Measurements from ENCODE around the gene PTCHD1.

PTCHD1 gene

DNA sequence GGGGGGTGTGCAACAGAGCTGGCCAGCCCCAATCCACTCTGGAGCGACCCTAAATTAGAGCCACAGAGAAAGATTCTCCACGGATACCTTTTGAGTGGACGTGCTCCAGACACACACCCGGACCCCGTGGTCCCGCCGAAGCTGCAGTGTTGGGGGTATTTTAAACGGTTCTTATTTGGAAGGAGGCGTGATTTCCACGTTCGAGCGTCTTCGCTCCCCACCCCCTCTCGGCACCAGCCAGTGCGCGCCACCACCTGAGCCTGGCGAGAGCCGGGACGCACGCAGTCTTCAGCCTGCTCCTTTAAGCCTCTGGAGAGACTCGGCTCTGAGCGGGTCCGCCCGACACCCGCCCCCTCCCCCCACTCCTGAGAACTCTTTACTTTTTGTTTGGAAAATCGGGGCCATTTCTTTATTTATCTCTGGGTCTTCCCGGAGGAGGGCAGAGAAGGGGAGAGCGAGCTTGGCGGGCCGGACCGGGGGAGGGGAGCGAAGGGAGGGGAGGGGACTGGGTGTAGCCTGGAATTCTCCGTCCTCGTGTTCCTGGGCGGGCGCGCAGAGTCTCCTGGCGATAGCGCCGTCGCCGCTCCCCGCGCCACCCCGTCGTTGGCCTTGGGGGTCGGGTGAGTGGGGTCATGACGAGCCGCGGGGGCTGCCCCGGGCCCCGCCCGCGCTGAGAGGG lies 668 bp upstream of the PTCHD1 start:
- Mint-ChIP-seq H3K4me1 (peaks cover 23% of the 10 kb centered on the region), H3K27me3 (peaks cover 63% of the 10 kb centered on the region)

GRCh38 chrX:23334521-23334847 lies 165 bp upstream of the PTCHD1 start:
- Mint-ChIP-seq H3K4me3 (peak overlapping the region in 1 of 2 donors; percentile 77), H3K27me3 (peaks cover 63% of the 10 kb centered on the region), H3K4me1 (peaks cover 23% of the 10 kb centered on the region), H3K9me3 (no peaks in the 10 kb centered on the region), H3K27ac (no peak overlapping the region)
- ATAC-seq (peak; percentile 43), DNase-seq (no peak)

More for the DNA sequence above, 668 bp upstream of the PTCHD1 start:
- DNase-seq: no peak
- H3K9me3 Mint-ChIP-seq: no peaks in the 10 kb centered on the region
- ATAC-seq: no peak
- peak overlapping the region in 1 of 2 donors; percentile 19 for H3K27ac Mint-ChIP-seq
- H3K4me3 Mint-ChIP-seq: peak overlapping the region; percentile 47 to 50

GRCh38 chrX:23338334-23338733 lies 3.7 kb downstream of the PTCHD1 start:
- H3K27me3 Mint-ChIP-seq: peaks cover 38% of the 10 kb centered on the region
- no peak overlapping the region for H3K27ac Mint-ChIP-seq
- H3K9me3 Mint-ChIP-seq: no peaks in the 10 kb centered on the region
- DNase-seq (no peak), ATAC-seq (no peak)
- peaks cover 8% of the 10 kb centered on the region for H3K4me1 Mint-ChIP-seq
- no peak overlapping the region for H3K4me3 Mint-ChIP-seq

GRCh38 chrX:23341452-23341851 lies 6.8 kb downstream of the PTCHD1 start:
- Mint-ChIP-seq H3K9me3 (no peaks in the 10 kb centered on the region), H3K27me3 (peaks cover 16% of the 10 kb centered on the region), H3K4me1 (no peaks in the 10 kb centered on the region), H3K27ac (no peak overlapping the region), H3K4me3 (no peak overlapping the region)
- no peak for DNase-seq
- no peak for ATAC-seq

DNA sequence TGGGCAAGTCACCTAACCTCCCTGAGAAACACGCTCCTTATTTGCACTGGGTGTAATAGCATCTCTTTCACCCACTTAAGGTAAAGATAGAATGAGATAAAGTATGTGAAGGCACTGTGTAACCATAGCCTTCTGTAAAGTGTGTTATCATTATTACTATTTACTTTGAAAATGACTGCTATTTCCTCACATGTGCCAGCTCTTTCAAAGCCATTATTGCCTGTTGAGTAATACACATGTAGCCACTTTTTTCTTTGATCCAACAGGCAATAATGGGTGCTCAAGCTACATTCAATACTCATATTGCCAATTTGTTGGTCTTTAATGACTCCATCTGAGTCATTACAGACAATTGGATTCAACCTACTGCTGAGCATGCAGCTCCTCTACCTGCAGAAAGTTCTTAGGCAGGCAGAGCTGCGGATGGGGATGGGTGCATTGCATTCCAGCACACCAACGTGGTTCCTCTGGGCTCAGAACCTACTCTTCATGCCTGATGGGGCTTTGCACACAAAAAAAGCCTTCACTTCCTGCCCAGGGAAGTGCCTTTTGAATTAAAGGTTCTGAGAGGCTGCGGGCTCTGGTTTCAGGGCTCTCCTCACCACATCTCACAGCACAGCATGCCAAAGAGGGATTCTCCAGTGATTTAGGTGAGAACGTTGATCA lies 9.7 kb downstream of the PTCHD1 start:
- ATAC-seq (no peak), DNase-seq (no peak)
- Mint-ChIP-seq H3K4me3 (no peak overlapping the region), H3K4me1 (no peaks in the 10 kb centered on the region), H3K9me3 (no peaks in the 10 kb centered on the region), H3K27me3 (peaks cover 12% of the 10 kb centered on the region), H3K27ac (no peak overlapping the region)

DNA sequence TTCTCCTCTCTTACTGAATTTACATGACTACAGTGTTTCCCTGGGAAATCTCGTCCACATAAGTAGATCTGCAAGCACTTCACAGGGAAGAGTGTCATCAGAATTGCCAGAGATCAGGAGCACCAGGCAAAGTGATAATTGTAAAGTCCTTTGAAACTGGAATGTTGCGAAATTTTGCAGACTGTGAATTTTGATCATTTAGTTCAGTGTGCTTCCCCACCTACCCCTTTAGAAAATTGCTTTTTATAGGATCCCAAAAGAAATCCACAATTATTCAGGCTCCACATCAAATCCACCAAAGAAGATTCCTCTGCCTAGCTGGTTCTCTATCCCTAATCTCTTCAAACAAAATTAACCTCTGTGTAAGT lies 10.2 kb downstream of the PTCHD1 start:
- Mint-ChIP-seq H3K9me3 (no peaks in the 10 kb centered on the region), H3K27me3 (peaks cover 12% of the 10 kb centered on the region), H3K4me1 (no peaks in the 10 kb centered on the region), H3K4me3 (no peak overlapping the region), H3K27ac (no peak overlapping the region)
- ATAC-seq (no peak), DNase-seq (no peak)

GRCh38 chrX:23356189-23356588 lies 21.5 kb downstream of the PTCHD1 start:
- Mint-ChIP-seq H3K27me3 (no peaks in the 10 kb centered on the region), H3K27ac (no peak overlapping the region), H3K4me1 (no peaks in the 10 kb centered on the region), H3K9me3 (no peaks in the 10 kb centered on the region), H3K4me3 (no peak overlapping the region)
- DNase-seq (no peak), ATAC-seq (no peak)

DNA sequence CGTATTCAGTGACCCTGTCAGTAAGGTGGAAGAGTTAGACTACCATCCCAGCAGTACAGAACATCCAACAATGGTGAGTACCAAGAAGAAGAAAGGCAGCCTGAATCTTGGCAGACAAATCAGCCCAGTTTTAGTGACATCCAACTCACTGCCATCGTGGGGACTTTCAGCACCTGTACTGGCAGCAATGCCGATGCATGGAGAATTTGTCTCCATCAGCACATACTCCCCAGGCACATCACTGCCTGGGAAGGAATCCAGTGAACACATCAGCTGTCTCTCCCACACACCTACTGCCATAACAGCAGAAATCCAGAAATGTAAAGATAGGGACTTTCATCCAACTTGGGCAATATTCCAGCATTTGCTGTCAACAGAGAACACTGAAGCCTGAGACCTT lies 29.8 kb downstream of the PTCHD1 start:
- no peak overlapping the region for H3K27ac Mint-ChIP-seq
- ATAC-seq (no peak), DNase-seq (no peak)
- H3K27me3 Mint-ChIP-seq: peaks cover 8% of the 10 kb centered on the region
- no peaks in the 10 kb centered on the region for H3K9me3 Mint-ChIP-seq
- H3K4me1 Mint-ChIP-seq: no peaks in the 10 kb centered on the region
- H3K4me3 Mint-ChIP-seq: no peak overlapping the region

DNA sequence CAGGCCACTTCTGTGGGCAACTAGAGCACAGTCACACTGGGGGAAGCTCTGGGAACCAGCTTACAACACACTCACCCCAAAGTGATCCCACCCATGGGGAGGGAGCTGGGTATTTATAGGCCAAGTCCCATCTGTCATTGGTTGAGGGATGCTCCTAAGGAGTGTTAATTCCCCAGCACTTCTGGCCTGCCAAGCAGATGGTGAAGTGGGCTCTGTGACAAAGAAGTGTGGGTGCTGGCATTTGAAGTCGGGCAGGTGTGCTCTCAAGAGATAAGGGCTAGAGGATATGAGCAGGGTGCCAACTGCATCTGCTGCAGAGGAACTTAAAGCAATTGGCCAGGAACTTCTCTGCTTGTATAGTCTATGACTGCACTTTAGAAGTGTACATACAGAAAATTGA lies 30.9 kb downstream of the PTCHD1 start:
- ATAC-seq (no peak), DNase-seq (no peak)
- H3K27ac Mint-ChIP-seq: no peak overlapping the region
- H3K9me3 Mint-ChIP-seq: no peaks in the 10 kb centered on the region
- peaks cover 8% of the 10 kb centered on the region for H3K27me3 Mint-ChIP-seq
- no peaks in the 10 kb centered on the region for H3K4me1 Mint-ChIP-seq
- no peak overlapping the region for H3K4me3 Mint-ChIP-seq

- Mint-ChIP-seq H3K4me1 (no peaks in the 10 kb centered on the region), H3K4me3 (no peak overlapping the region), H3K27me3 (peaks cover 8% of the 10 kb centered on the region), H3K9me3 (no peaks in the 10 kb centered on the region), H3K27ac (peak overlapping the region in 1 of 2 donors; percentile 61)
- DNase-seq: no peak
- ATAC-seq: no peak
Measured at GRCh38 chrX:23366914-23367313, 32.3 kb downstream of the PTCHD1 start.

DNA sequence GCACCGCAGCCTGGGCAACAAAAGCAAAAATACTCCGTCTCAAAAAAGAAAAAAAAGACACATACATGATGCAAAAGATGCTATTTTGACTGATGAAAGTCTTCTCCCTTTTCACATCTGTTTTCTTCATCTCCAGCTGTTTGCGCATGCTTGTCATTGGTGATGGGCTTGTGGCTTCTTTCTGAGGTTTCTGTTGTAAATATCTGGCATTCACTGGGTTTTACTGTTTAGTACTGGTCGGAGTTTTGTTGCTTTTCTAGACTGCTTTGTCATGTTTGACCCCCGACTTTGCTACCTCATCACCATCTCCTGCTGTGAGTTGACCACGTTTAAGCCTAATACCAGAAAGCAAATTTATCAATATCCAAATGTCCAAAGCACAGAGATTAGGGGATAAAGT lies 34.4 kb downstream of the PTCHD1 start:
- peaks cover 8% of the 10 kb centered on the region for H3K27me3 Mint-ChIP-seq
- no peak overlapping the region for H3K27ac Mint-ChIP-seq
- H3K4me3 Mint-ChIP-seq: no peak overlapping the region
- H3K9me3 Mint-ChIP-seq: no peaks in the 10 kb centered on the region
- no peak for ATAC-seq
- H3K4me1 Mint-ChIP-seq: no peaks in the 10 kb centered on the region
- DNase-seq: no peak

- Mint-ChIP-seq H3K4me1 (no peaks in the 10 kb centered on the region), H3K9me3 (no peaks in the 10 kb centered on the region), H3K27ac (peak overlapping the region in 1 of 2 donors; percentile 27), H3K27me3 (no peaks in the 10 kb centered on the region), H3K4me3 (no peak overlapping the region)
- ATAC-seq (no peak), DNase-seq (no peak)
Measured at GRCh38 chrX:23372220-23372902, 37.7 kb downstream of the PTCHD1 start.

DNA sequence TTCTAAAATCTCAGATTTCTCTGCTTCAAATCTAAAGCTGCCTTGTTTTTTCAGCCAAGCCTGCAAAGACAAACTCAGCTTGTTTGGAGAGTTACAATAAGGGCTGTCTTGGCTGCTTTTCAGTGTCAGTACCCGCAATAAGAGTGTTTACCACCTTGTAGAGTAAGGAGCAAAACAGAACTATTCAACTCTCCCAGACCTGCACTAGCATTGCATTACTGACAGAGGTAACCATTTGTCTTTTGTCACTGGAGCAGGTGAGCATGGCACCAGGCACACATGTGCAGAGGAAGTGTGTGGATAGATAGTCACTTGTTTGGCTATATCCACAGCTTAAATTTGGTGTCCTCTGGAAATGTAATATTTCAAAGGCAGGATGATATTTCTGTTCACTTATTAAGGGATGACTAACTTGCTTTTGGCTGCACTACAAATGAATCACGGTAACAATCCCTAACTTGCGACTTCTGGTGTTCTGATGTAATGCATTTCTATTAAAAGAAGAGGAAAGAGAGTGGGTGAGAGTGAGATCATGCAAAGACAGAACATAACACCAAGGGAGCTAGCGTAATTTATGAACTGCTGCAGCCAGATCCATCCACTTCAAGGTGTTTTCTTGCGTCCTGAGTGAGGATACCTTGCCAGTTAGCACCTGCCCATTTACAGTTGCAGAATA lies 38.6 kb downstream of the PTCHD1 start:
- H3K9me3 Mint-ChIP-seq: no peaks in the 10 kb centered on the region
- H3K4me3 Mint-ChIP-seq: no peak overlapping the region
- DNase-seq: no peak
- H3K4me1 Mint-ChIP-seq: no peaks in the 10 kb centered on the region
- ATAC-seq: no peak
- H3K27me3 Mint-ChIP-seq: no peaks in the 10 kb centered on the region
- H3K27ac Mint-ChIP-seq: no peak overlapping the region

- Mint-ChIP-seq H3K27me3 (no peaks in the 10 kb centered on the region), H3K4me1 (no peaks in the 10 kb centered on the region), H3K4me3 (no peak overlapping the region), H3K27ac (peak overlapping the region in 1 of 2 donors; percentile 48), H3K9me3 (no peaks in the 10 kb centered on the region)
- no peak for ATAC-seq
- DNase-seq: no peak
Measured at GRCh38 chrX:23374291-23374690, 39.6 kb downstream of the PTCHD1 start.

GRCh38 chrX:23376581-23376980 lies 41.9 kb downstream of the PTCHD1 start:
- Mint-ChIP-seq H3K4me1 (peaks cover 2% of the 10 kb centered on the region), H3K27ac (no peak overlapping the region), H3K4me3 (no peak overlapping the region), H3K27me3 (peaks cover 2% of the 10 kb centered on the region), H3K9me3 (no peaks in the 10 kb centered on the region)
- no peak for DNase-seq
- no peak for ATAC-seq

GRCh38 chrX:23380581-23380980 lies 45.9 kb downstream of the PTCHD1 start:
- no peak for DNase-seq
- Mint-ChIP-seq H3K4me3 (no peak overlapping the region), H3K9me3 (no peaks in the 10 kb centered on the region), H3K27ac (no peak overlapping the region), H3K4me1 (peaks cover 8% of the 10 kb centered on the region), H3K27me3 (peaks cover 8% of the 10 kb centered on the region)
- ATAC-seq: no peak
